Nephron progenitor cell (in vitro differentiated cells): ENCODE results near the gene C12orf76.
"Not testable (repeated sequence)": the region's sequence is repeated elsewhere in the genome, so short reads cannot be mapped to it uniquely, and the experiment has no call there.

Experiments used
- DNase-seq: peaks from one replicate; pipeline ENCODE4 v3.0.0; 2021
- H3K27ac Mint-ChIP-seq: 2 replicates; pipeline ENCODE4 v1.8.0; 2021; ENCODE audit warnings: mild to moderate bottlenecking, moderate library complexity, mixed read lengths
- H3K27me3 Mint-ChIP-seq: 2 replicates; pipeline ENCODE4 v1.8.0; 2021; ENCODE audit warnings: mild to moderate bottlenecking, low read depth, mixed read lengths; ENCODE audit not compliant: poor library complexity
- H3K36me3 Mint-ChIP-seq: 2 replicates; pipeline ENCODE4 v1.8.0; 2021; ENCODE audit warnings: low read depth, mixed read lengths
- H3K4me1 Mint-ChIP-seq: 2 replicates; pipeline ENCODE4 v1.8.0; 2021; ENCODE audit warnings: mixed read lengths
- H3K4me3 Mint-ChIP-seq: 2 replicates; pipeline ENCODE4 v1.8.0; 2021; ENCODE audit warnings: mild to moderate bottlenecking, moderate library complexity, mixed read lengths
- H3K9me3 Mint-ChIP-seq: 2 replicates; pipeline ENCODE4 v1.8.0; 2021; ENCODE audit warnings: mild to moderate bottlenecking, moderate library complexity, mixed read lengths
- TF ChIP-seq, protein P1 (sequence below): fragments of 200-600 bp; sonication (generic); IDR thresholded peaks from 2 replicates; pipeline ENCODE4 v1.5.0; 2021; ENCODE audit warnings: antibody characterized with exemption

The C12orf76 gene

DNA sequence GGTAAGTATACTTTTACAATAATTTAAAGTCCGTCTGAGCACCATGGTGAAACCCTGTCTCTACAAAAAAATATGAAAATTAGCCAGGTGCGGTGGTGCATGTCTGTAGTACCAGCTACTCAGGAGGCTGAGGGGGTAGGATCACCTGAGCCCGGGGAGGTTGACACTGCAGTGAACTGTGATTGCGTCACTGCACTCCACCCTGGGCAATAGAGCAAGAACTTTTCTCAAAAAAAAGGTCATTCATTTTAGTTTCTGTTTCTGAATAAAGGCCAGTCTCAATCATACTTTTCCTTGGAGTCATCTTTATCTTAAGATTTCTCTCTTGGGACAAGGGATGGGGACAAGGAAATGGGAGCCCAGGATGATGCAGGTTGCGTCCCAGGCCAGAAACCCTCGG lies 36.2 kb downstream of the C12orf76 start:
- no peak overlapping the region for H3K27ac Mint-ChIP-seq
- no peaks in the 10 kb centered on the region for H3K9me3 Mint-ChIP-seq
- H3K4me1 Mint-ChIP-seq = peaks cover 12% of the 10 kb centered on the region
- no peaks in the 10 kb centered on the region for H3K27me3 Mint-ChIP-seq
- TF ChIP-seq, protein P1, sequence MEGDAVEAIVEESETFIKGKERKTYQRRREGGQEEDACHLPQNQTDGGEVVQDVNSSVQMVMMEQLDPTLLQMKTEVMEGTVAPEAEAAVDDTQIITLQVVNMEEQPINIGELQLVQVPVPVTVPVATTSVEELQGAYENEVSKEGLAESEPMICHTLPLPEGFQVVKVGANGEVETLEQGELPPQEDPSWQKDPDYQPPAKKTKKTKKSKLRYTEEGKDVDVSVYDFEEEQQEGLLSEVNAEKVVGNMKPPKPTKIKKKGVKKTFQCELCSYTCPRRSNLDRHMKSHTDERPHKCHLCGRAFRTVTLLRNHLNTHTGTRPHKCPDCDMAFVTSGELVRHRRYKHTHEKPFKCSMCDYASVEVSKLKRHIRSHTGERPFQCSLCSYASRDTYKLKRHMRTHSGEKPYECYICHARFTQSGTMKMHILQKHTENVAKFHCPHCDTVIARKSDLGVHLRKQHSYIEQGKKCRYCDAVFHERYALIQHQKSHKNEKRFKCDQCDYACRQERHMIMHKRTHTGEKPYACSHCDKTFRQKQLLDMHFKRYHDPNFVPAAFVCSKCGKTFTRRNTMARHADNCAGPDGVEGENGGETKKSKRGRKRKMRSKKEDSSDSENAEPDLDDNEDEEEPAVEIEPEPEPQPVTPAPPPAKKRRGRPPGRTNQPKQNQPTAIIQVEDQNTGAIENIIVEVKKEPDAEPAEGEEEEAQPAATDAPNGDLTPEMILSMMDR = no peak
- DNase-seq = no peak
- H3K4me3 Mint-ChIP-seq = no peak overlapping the region
- peaks cover 25% of the 10 kb centered on the region for H3K36me3 Mint-ChIP-seq

DNA sequence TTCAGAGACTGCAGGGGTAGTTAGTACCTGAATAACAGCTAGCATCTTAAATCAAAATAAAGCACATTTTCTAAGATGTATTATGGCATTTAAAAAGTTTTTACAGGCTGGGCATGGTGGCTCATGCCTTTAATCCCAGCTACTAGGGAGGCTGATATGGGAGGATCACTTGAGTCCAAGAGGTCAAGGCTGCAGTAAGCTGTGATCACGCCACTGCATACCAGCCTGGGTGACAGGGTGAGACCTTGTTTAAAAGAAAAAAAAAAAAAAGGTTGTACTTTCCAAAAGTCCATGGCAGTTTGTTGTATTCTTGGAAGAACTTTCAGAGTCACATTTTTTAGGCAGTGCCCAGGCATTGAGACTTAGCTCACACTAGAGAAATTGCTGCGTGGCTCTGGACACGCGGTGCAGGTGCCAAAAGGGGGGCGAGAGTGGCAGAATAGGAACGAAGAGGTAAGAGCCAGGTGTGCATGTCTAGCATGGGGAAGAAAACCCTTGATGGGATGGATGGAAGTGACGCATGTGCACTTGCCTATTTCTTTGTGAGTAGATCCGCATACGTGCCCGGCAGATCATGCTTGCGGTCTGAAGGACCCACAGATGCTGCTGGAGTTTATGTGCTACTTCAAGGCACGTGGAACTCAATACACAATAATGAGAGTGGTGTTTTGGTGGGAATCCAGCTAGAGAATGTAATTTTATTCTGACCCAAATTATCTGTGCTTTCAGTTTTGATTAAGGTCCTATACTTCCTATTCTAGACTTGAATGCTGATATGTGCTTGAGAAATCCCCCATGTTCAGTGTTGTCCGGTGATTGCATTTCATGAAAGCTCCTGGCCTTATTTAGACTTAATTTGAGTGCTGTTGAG lies 37.2 kb downstream of the C12orf76 start:
- no peak overlapping the region for H3K27ac Mint-ChIP-seq

DNA sequence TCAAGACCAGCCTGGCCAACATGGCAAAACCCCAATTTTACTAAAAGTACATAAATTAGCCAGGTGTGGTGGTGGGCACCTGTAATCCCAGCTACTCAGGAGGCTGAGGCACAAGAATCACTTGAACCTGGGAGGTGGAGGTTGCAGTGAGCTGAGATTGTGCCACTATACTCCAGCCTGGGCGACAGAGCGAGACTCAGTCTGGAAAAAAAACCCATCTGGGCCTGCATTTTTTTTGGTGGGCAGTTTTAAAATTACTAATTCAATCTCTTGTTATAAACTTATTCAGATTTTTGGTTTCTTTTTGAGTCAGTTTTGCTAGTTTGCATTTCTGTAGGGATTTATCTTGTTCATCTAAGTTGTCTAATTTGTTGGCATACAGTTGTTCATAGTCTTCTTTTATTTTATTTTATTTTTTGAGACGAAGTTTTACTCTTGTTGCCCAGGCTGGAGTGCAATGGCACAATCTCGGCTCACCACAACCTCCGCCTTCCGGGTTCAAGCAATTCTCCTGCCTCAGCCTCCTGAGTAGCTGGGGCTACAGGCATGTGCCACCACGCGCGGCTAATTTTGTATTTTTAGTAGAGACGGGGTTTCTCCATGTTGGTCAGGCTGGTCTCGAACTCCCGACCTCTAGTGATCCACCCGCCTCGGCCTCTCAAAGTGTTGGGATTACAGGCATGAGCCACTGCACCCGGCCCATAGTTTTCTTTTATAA lies 39.5 kb downstream of the C12orf76 start:
- peaks cover 18% of the 10 kb centered on the region for H3K36me3 Mint-ChIP-seq
- not testable (repeated sequence) for H3K4me3 Mint-ChIP-seq, H3K27ac Mint-ChIP-seq, H3K9me3 Mint-ChIP-seq, DNase-seq, H3K27me3 Mint-ChIP-seq
- H3K4me1 Mint-ChIP-seq = peaks cover 16% of the 10 kb centered on the region

More for the DNA sequence above, 37.2 kb downstream of the C12orf76 start:
- H3K9me3 Mint-ChIP-seq = no peaks in the 10 kb centered on the region
- no peak for DNase-seq
- H3K4me1 Mint-ChIP-seq = peaks cover 12% of the 10 kb centered on the region
- TF ChIP-seq, protein P1 = no peak
- peaks cover 25% of the 10 kb centered on the region for H3K36me3 Mint-ChIP-seq
- H3K27me3 Mint-ChIP-seq = no peaks in the 10 kb centered on the region
- no peak overlapping the region for H3K4me3 Mint-ChIP-seq

DNA sequence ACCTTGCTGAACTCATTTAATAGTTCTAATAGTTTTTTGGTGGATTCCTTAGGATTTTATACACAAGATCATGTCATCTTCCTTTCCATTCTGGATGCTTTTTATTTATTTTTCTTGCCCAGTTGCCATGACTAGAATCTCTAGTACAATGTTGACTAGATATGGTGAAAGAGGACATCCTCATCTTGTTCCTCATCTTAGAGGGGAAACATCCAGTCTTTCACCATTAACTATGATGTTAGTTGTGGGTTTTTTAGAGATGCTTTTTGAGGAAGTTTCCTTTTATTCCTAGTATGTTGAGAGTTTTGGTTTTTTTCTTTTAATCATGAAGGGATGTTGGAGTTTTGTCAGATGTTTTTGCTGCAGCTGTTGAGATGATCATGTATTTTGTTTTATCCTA lies 40.4 kb downstream of the C12orf76 start:
- Mint-ChIP-seq H3K4me1 (peaks cover 16% of the 10 kb centered on the region), H3K9me3 (no peaks in the 10 kb centered on the region), H3K27ac (no peak overlapping the region), H3K4me3 (no peak overlapping the region), H3K36me3 (peaks cover 12% of the 10 kb centered on the region), H3K27me3 (no peaks in the 10 kb centered on the region)
- TF ChIP-seq, protein P1 = no peak
- no peak for DNase-seq

DNA sequence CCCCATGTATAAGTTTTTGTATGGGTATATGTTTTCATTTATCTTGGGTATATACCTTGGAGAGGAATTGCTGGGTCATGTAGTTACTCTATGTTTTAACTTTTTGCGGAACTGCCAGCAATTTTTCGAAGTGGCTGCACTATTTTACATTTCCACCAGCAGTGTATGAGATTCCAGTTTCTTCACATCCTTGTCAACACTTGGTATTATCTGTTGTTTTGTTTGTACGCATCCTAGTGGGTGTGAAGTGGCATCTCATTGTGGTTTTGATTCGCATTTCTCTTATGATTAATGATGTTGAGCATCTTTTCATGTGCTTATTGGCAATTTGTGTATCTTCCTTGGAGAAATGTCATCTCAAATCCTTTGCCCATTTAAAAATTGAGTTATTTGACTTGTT lies 42.2 kb downstream of the C12orf76 start:
- no peaks in the 10 kb centered on the region for H3K9me3 Mint-ChIP-seq
- no peak for DNase-seq
- H3K27ac Mint-ChIP-seq = no peak overlapping the region
- no peak overlapping the region for H3K4me3 Mint-ChIP-seq
- H3K4me1 Mint-ChIP-seq = peaks cover 16% of the 10 kb centered on the region
- TF ChIP-seq, protein P1 = no peak
- H3K36me3 Mint-ChIP-seq = peaks cover 5% of the 10 kb centered on the region
- peaks cover 2% of the 10 kb centered on the region for H3K27me3 Mint-ChIP-seq

- no peak overlapping the region for H3K27ac Mint-ChIP-seq
- DNase-seq = no peak
- peaks cover 16% of the 10 kb centered on the region for H3K4me1 Mint-ChIP-seq
- H3K4me3 Mint-ChIP-seq = no peak overlapping the region
- peaks cover 5% of the 10 kb centered on the region for H3K36me3 Mint-ChIP-seq
- peaks cover 9% of the 10 kb centered on the region for H3K27me3 Mint-ChIP-seq
- H3K9me3 Mint-ChIP-seq = no peaks in the 10 kb centered on the region
- TF ChIP-seq, protein P1 = no peak
Observed at GRCh38 chr12:110005319-110005973, 42.9 kb downstream of the C12orf76 start.
